ENCODE data around the gene BTNL9. TPM values are rescaled to one million over a fixed set of nuclear protein-coding genes. Genes with fewer than 3 reads are reported as not detected.
"Not testable (repeated sequence)": the region's sequence is repeated elsewhere in the genome, so short reads cannot be mapped to it uniquely, and the experiment has no call there.

BTNL9 gene
- total RNA-seq, 2 donors from 2014 or later: 31.4 to 34.1 TPM

DNA sequence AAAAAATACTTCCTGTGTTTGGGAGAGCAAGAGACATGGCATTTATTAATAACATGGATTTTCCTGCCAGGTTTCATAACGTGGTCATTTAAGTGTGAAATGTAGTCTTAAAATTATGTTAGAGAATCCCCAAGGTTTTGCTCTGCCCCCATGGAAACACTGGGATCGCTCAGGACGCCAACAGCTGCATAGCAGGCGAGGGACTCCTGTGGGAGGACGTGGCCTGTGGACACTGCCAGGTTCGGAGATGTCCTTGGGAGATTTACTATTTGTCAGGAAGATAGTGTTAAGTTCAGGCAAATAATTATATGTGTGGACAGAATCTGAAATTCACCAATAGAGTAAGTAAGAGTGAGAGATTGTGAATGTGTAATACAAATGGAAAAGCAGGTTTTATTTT is 977 bp downstream of the BTNL9 start:
- intact Hi-C loops (cut with DNase I): loop anchor here in 1 of 2 donors (10.0 kb wide), 1 partner anchor 246 kb away; no protein-coding TSS in a partner anchor
- ATAC-seq: no peak
- DNase-seq: no peak

DNA sequence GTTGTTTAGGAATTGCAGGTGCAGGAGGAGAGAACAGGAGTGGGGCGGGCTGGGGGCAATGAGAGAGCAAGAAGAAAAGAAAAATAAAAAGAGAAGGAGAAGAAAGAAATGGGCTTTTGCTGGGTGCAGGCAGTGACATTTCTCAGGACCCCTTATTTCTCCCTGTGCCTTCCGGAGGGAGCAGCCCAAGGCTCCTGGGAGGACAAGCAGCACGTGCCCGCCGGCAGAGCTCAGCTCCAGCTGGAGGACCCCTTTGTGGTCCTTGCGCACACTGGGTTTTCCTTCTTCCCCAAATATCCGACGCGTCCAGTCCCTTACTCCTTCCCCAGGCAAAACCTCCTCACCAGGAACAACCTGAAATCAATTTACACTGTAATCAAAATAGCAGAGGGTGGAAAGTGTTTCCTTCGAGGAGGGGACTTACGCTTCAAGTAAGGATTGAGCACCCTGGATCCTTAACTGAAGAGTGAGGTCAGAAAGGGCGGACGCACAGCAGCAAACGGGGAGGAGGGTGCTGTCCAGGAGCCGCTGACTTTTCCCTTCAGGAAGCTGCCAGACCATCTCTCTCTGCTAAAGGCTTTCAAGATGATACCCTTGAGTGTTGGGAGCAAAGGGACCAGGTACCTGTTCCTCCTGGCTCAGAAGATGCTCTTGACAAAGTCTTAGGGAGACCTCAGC is 2.1 kb downstream of the BTNL9 start:
- intact Hi-C loops (cut with DNase I): loop anchor here in 1 of 2 donors (10.0 kb wide), 1 partner anchor 247 kb away; no protein-coding TSS in a partner anchor
- DNase-seq (no peak), ATAC-seq (no peak)

- ATAC-seq (no peak), DNase-seq (no peak)
- intact Hi-C loops (cut with DNase I): loop anchor here in 1 of 2 donors (10.0 kb wide), 1 partner anchor 248 kb away; no protein-coding TSS in a partner anchor
These were observed 2.7 kb downstream of the BTNL9 start for GRCh38 chr5:181042722-181043121.

DNA sequence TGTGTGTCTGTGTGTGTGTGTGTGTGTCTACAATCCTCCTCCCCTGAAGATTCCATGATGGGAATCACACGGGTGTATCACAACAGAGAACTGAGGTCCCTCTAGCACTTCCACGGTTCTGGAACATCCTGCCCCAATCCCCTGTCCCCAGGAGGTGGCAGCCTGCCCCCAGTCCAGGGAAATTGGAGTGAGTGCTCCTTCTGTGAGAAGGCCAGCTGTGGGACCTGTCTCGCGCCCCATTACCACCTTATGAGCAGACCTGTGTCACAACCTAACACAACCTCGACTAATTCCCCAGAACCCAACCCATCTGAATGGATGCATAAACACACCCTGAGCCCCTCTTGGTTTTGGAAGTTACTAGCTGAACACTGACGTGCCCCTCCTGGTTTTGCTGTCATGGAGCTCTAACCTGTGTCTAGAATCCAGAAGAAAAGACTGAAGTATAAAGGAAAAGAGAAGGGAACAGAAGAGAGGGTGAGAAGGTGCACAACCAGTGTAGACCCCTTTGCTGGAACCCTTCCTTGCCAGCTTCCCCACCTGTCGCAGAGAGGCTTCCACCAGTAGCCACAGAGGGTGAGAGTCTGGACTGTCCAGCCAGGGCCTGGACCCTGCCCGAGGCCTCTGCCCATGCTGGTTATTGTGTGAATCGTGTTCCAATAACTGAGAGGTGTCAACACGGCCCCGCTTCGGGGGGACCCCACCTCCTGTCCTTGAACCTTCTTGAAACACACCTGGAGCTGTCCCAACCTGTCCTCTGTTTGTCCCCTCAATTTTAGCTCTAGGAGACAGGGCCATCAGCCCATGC is 3.4 kb downstream of the BTNL9 start:
- intact Hi-C loops (cut with DNase I): loop anchor here in 1 of 2 donors (10.0 kb wide), 1 partner anchor 249 kb away; no protein-coding TSS in a partner anchor
- peak in 1 of 2 donors; percentile 23 for ATAC-seq
- no peak for DNase-seq

DNA sequence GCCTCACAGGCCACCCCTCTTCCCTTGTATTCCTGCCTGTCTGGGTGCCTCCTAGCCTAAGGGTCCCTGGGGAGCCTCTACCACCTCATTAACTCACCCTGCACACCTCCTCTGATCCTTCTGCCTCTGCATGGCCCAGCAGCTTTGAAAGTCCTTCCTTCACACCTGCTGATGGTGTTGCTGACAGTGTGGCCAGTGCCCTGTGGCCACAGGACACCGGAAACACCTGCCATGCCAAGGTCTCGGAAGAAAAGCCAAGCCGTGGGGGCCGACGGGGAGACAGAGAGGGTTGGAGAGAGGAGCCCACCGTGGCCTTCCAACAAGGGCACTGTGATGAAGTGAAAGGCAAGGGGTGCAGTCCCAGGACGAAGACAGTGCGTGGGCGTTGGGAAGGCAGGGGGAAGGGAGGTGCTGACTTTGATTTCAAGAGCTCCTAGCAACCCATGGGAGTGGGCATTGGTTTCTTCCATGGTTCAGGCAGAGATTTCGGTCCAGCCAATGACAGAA is 4.1 kb downstream of the BTNL9 start:
- DNase-seq (no peak), ATAC-seq (peak in 1 of 2 donors; percentile 10)
- intact Hi-C loops (cut with DNase I): loop anchor here in 1 of 2 donors (10.0 kb wide), 1 partner anchor 249 kb away; no protein-coding TSS in a partner anchor

- intact Hi-C loops (cut with DNase I): loop anchor here in 1 of 2 donors (10.0 kb wide), 1 partner anchor 250 kb away; no protein-coding TSS in a partner anchor
- DNase-seq (no peak), ATAC-seq (peak; percentile 68 to 73)
These were observed 4.7 kb downstream of the BTNL9 start for GRCh38 chr5:181044662-181045305.

GRCh38 chr5:181045316-181045715 is 5.2 kb downstream of the BTNL9 start:
- ATAC-seq (no peak), DNase-seq (no peak)
- intact Hi-C loops (cut with DNase I): loop anchor here in 1 of 2 donors (10.0 kb wide), 1 partner anchor 251 kb away; no protein-coding TSS in a partner anchor

GRCh38 chr5:181045857-181046256 is 5.8 kb downstream of the BTNL9 start:
- not testable (repeated sequence) for ATAC-seq, DNase-seq
- intact Hi-C loops (cut with DNase I): loop anchor here in 1 of 2 donors (10.0 kb wide), 1 partner anchor 251 kb away; no protein-coding TSS in a partner anchor

GRCh38 chr5:181047288-181047687 is 7.2 kb downstream of the BTNL9 start:
- DNase-seq: no peak
- ATAC-seq: no peak
- intact Hi-C loops (cut with DNase I): loop anchor here in 1 of 2 donors (10.0 kb wide), 1 partner anchor 252 kb away; no protein-coding TSS in a partner anchor

DNA sequence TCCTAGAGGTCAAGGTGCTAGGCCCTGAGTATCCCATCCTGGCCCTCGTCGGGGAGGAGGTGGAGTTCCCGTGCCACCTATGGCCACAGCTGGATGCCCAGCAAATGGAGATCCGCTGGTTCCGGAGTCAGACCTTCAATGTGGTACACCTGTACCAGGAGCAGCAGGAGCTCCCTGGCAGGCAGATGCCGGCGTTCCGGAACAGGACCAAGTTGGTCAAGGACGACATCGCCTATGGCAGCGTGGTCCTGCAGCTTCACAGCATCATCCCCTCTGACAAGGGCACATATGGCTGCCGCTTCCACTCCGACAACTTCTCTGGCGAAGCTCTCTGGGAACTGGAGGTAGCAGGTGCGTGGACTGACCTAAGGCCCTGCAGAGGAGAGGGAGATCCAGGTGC is 7.9 kb downstream of the BTNL9 start:
- intact Hi-C loops (cut with DNase I): loop anchor here in 1 of 2 donors (10.0 kb wide), 1 partner anchor 253 kb away; no protein-coding TSS in a partner anchor
- ATAC-seq (no peak), DNase-seq (no peak)

GRCh38 chr5:181050016-181050415 is 9.9 kb downstream of the BTNL9 start:
- intact Hi-C loops (cut with DNase I): no loop called here
- DNase-seq (no peak), ATAC-seq (no peak)

- DNase-seq (no peak), ATAC-seq (no peak)
- intact Hi-C loops (cut with DNase I): no loop called here
These were observed 12.0 kb downstream of the BTNL9 start for GRCh38 chr5:181051841-181052671.

- intact Hi-C loops (cut with DNase I): no loop called here
- DNase-seq (peak; percentile 33), ATAC-seq (peak; percentile 43 to 54)
These were observed 12.8 kb downstream of the BTNL9 start for GRCh38 chr5:181052672-181053487.

DNA sequence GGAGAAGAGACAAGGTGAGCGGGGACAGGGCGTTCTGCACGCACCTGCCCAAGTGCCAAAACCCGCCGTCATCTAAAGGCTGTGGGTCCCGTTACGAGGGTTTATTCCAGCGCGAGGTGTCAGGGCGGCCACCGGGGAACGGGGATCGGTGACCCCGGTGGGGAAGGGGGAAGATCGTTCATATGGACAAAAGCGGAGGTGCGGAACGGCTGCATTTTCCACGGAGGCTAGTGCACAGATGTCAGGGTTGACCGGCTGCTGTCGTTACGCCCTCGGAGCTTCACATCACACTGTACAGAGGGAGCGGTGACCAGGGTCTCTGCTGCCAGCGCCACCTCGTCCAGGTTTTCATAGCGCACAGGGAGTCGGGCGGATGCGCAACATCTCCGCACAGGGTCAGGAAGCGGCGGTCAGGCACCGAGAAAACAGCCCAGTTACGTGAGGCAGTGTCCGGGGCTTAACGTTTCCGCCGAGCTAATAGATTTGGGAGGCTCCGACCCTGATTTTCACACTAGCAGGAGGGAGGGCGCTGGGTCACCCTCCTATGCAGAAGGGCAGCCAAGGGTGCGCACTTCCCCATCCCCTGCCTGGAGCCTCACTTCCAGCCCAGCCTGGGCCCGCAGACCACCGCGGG is 13.5 kb downstream of the BTNL9 start:
- DNase-seq: no peak
- intact Hi-C loops (cut with DNase I): no loop called here
- ATAC-seq: peak; percentile 27 to 45

DNA sequence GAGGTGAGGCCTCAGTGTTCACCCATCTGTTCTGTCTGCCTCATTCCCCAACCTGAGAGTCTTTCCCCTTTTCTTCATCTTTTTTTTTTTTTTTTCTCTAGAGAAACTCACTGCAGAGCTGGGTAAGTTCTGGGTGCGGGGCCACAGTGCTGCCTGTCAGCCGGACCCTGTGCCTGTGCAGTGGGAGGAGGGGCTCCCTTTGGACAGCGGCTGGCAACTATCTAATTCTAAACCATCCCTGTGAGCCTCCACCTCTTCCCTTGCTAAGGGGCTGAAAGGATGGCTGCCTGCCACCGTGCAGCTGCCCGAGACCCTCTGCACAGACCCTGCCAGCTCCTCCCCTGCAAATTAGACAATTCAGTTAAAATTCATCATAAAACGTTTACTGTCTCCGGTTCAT is 14.1 kb downstream of the BTNL9 start:
- intact Hi-C loops (cut with DNase I): no loop called here
- ATAC-seq: no peak
- no peak for DNase-seq

GRCh38 chr5:181054871-181055459 is 14.9 kb downstream of the BTNL9 start:
- intact Hi-C loops (cut with DNase I): no loop called here
- ATAC-seq (no peak), DNase-seq (no peak)

DNA sequence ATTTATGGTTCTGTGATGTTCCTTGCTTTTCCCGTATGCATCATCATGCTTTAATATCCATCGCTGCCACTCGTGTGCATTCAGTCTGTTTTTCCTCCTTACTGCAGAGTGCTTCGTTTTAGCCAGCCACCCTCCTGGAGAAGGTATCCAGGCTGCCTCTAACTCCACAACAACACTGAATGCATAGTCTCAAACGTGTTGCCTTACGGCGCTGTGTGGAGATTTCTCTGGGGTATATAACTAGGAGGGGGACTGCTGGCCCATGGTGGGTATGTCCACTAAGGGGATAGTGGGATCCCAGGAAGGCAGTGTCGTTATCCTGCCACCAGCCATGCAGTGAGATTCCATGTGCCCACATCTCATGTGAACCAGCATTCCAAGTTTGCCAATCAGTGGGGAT is 16.4 kb downstream of the BTNL9 start:
- intact Hi-C loops (cut with DNase I): no loop called here
- ATAC-seq (no peak), DNase-seq (no peak)

Data from left cardiac atrium (tissue), 4 donors.